22Rv1 (cell line): ENCODE measurements around the gene GNAL.
"Not testable (repeated sequence)": the region's sequence is repeated elsewhere in the genome, so short reads cannot be mapped to it uniquely, and the experiment has no call there.

Source experiments
- H3K27ac ChIP-seq: fragments of 450-650 bp; 2 replicates; pipeline ENCODE4 v1.5.1; 2017
- CTCF ChIP-seq: fragments of 450-650 bp; IDR thresholded peaks from 2 replicates; pipeline ENCODE4 v1.5.1; 2017; ENCODE audit warnings: mild to moderate bottlenecking
- ZFX ChIP-seq: fragments of 450-650 bp; IDR thresholded peaks from 2 replicates; pipeline ENCODE4 v1.6.1; 2017; ENCODE audit warnings: antibody characterized with exemption, borderline replicate concordance

Gene GNAL

DNA sequence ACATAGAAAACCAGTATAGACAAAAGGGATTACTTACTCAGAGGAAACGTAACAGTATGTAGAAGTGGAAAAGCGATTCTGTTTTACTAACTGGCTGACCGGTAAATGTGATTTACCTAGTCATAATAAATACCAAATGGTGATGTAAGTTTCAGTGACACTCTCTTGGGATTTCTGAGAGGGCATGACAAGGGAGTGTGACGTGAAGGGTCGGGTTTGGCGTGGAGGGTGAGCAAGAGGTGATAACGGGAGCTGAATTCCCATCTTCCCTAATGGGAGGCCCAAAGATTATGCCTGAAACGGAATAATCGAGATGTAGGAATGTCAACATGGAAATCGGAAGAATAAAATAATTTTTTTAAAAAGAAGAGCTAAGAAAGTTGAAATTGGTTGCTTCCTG lies 12.7 kb upstream of the GNAL start:
- TF ChIP-seq CTCF (no peak), ZFX (no peak)
- no peak overlapping the region for H3K27ac ChIP-seq

- TF ChIP-seq ZFX (no peak), CTCF (no peak)
- no peak overlapping the region for H3K27ac ChIP-seq
Observed at GRCh38 chr18:11676867-11677266, 12.2 kb upstream of the GNAL start.

DNA sequence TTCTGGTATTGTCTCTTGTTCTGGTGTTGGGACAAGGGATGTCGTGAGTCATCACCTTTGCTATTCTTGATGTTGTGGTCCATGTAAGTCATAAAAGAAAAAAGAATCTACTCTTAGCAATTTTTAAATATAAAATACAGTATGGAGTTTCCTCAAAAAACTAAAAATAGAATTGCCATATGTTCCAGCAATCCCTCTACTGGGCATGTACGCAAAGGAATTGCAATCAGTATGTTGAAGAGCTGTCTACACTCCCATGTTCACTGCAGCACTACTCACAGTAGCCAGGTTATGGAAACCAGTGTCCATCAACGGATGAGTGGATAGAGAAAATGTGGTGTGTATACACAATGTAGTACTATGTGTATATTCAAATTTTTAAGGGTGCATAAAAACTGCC lies 10.9 kb upstream of the GNAL start:
- H3K27ac ChIP-seq, result no peak overlapping the region
- TF ChIP-seq CTCF (no peak), ZFX (no peak)

- no peak overlapping the region for H3K27ac ChIP-seq
- no peak for TF ChIP-seq ZFX
- no peak for TF ChIP-seq CTCF
Observed at GRCh38 chr18:11689669-11690565, 853 bp downstream of the GNAL start.

DNA sequence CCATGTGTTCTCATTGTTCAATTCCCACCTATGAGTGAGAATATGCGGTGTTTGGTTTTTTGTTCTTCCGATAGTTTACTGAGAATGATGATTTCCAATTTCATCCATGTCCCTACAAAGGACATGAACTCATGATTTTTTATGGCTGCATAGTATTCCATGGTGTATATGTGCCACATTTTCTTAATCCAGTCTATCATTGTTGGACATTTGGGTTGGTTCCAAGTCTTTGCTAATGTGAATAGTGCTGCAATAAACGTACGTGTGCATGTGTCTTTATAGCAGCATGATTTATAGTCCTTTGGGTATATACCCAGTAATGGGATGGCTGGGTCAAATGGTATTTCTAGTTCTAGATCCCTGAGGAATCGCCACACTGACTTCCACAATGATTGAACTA lies 1.6 kb downstream of the GNAL start:
- H3K27ac ChIP-seq, result not testable (repeated sequence)

- no peak overlapping the region for H3K27ac ChIP-seq
- TF ChIP-seq CTCF (no peak), ZFX (no peak)
Observed at GRCh38 chr18:11695736-11696135, 6.7 kb downstream of the GNAL start.

GRCh38 chr18:11696451-11696850 lies 7.4 kb downstream of the GNAL start:
- H3K27ac ChIP-seq, result no peak overlapping the region
- no peak for TF ChIP-seq CTCF
- TF ChIP-seq ZFX, result no peak

DNA sequence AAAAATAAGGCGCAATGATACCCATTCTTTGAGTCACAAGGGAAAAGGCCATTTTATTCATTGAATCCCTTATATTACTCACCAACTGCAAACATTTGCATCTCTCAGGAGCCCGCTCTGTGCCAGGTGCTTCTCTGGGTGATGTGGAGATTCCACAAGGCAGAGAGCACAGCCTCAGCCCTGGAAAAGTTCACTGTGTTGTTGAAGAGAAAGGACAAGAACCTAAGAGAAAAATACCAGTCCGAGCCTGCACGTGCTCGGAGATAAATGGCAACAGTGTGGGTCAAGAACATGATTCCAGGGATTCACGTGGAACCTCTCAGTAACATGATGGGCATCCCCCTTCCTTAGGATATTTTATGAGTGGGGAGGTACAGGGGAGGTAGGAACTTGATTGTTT lies 11.8 kb downstream of the GNAL start:
- H3K27ac ChIP-seq, result no peak overlapping the region
- no peak for TF ChIP-seq ZFX
- TF ChIP-seq CTCF, result no peak
